ENCODE results near the gene KIF14.

Gene KIF14

DNA sequence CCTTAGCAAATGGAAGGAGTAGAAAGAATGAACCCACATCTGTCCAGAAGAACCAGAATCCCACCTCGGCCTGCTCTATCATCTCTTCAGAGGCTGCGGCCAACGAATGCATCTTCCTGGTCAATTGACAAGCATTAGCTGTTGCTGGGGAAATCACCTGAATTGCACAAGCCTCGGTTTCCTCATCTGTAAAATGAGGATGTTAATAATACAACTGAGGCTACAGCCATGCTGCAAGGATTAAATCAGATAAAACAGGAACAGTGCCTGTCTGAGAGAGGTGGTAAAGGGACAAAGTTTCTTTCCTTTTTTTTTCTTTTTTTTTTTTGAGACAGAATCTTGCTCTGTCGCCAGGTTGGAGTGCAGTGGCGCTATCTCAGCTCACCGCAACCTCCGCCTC is 99.8 kb downstream of the KIF14 start:
- POLR2A ChIA-PET = no interaction called here
- DNase-seq (ENCODE audit: extremely low spot score) = no peak
- TF ChIP-seq, protein P1, sequence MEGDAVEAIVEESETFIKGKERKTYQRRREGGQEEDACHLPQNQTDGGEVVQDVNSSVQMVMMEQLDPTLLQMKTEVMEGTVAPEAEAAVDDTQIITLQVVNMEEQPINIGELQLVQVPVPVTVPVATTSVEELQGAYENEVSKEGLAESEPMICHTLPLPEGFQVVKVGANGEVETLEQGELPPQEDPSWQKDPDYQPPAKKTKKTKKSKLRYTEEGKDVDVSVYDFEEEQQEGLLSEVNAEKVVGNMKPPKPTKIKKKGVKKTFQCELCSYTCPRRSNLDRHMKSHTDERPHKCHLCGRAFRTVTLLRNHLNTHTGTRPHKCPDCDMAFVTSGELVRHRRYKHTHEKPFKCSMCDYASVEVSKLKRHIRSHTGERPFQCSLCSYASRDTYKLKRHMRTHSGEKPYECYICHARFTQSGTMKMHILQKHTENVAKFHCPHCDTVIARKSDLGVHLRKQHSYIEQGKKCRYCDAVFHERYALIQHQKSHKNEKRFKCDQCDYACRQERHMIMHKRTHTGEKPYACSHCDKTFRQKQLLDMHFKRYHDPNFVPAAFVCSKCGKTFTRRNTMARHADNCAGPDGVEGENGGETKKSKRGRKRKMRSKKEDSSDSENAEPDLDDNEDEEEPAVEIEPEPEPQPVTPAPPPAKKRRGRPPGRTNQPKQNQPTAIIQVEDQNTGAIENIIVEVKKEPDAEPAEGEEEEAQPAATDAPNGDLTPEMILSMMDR (IDR thresholded peaks at IDR 0.05; ENCODE audit: control extremely low read depth, extremely low read depth, low read depth, missing control alignments) = no peak
- CTCF ChIA-PET = interaction anchor here (3.6 kb wide), 1 partner anchor 11 kb away, joined by 11 read pairs; no protein-coding TSS in a partner anchor

DNA sequence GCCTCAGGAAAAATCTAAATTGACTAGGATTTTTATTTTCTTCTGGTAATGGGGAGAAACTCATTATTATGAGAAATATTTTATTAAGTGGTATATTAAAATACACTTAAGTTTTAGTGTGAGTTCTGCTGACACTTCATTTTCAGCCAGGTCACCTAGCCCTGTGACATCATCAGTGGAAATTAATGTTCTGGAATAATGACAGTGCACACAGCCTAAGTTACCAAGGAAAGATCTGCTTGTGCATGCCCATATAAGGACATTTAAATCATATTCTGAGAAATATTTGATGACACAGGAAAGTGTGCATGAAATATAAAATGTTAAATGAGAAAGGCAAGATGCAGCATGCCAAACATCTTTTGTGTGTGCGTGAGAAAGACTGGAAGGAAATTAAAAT is 102.0 kb downstream of the KIF14 start:
- POLR2A ChIA-PET = no interaction called here
- CTCF ChIA-PET = interaction anchor here (1.0 to 3.6 kb wide), 2 partner anchors 9 to 239 kb away, joined by 3 to 11 read pairs; no protein-coding TSS in a partner anchor
- DNase-seq (ENCODE audit: extremely low spot score) = no peak
- TF ChIP-seq, protein P1 (IDR thresholded peaks at IDR 0.05; ENCODE audit: control extremely low read depth, extremely low read depth, low read depth, missing control alignments) = no peak

DNA sequence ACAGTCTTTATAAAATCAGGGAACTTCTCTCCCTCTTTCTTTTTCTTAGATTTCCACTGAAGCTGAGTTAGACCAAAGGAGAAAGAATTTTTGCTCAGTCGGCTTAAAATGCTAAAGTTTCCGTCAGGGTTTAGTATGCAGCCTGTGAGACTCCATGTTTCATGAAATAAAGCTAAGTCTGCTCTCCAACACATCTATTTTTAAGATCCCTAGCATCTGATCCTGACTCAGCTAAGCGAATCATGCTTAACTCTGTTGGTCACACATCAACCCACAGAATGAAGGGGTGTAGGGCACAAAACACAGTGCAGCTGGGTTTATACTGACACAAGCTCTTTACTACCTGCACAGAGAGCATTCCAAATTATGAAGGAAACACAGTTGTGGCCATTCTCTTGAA is 108.4 kb downstream of the KIF14 start:
- ChIA-PET CTCF (interaction anchor here (1.0 to 4.4 kb wide), 7 partner anchors 9 to 827 kb away, joined by 3 to 36 read pairs (median 4); no protein-coding TSS in a partner anchor), POLR2A (no interaction called here)
- no peak for DNase-seq (ENCODE audit: extremely low spot score)

DNA sequence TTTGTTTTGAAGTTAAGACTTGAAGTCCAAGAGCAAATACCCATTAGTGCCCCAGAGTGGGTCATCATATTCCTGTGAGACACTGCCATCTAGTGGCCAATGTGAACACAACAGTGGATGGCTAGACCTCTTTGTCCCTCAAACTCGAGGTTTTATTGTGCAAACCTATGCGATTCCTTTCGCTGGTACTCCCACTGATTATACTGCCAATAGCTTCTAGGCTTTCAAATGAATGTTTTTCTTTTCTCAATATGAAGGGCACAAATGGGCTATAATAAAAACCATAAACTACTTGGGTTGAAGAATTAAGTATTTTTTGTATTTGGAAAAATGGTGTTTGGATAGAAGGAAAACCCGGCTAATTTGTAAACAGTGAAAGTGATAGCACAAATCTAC is 110.3 kb downstream of the KIF14 start:
- ChIA-PET CTCF (interaction anchor here (0.8 to 4.4 kb wide), 18 partner anchors 10 to 1108 kb away, joined by 3 to 36 read pairs (median 8); no protein-coding TSS in a partner anchor), POLR2A (no interaction called here)
- DNase-seq (ENCODE audit: extremely low spot score) = peak; percentile 82
- TF ChIP-seq, protein P1 (IDR thresholded peaks at IDR 0.05; ENCODE audit: control extremely low read depth, extremely low read depth, low read depth, missing control alignments) = peak; percentile 76

More for the DNA sequence above, 108.4 kb downstream of the KIF14 start:
- TF ChIP-seq, protein P1 (IDR thresholded peaks at IDR 0.05; ENCODE audit: control extremely low read depth, extremely low read depth, low read depth, missing control alignments) = no peak

DNA sequence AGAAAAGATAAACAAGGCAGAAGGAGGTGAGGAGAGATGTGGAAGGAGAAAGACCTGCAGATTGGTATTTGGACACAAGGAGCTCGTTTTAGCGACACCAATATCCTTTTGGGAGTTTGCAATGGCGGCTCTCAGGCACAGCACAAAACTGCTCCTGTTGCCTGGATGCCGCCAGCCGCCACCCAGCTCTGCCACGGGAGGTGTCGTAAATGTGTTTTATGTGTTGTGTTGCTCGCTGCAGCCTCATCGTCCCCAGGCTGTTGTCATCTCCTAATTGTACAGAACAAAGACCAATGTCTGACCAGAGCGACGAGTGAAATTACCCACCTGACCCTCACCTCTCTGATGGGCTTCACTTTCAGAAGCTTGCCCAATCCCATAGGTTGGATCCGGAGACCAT is 114.1 kb downstream of the KIF14 start:
- CTCF ChIA-PET = interaction anchor here (1.1 to 1.4 kb wide), 2 partner anchors 11 to 18 kb away, joined by 3 to 4 read pairs; no protein-coding TSS in a partner anchor
- POLR2A ChIA-PET = no interaction called here
- TF ChIP-seq, protein P1 (IDR thresholded peaks at IDR 0.05; ENCODE audit: control extremely low read depth, extremely low read depth, low read depth, missing control alignments) = no peak
- no peak for DNase-seq (ENCODE audit: extremely low spot score)

DNA sequence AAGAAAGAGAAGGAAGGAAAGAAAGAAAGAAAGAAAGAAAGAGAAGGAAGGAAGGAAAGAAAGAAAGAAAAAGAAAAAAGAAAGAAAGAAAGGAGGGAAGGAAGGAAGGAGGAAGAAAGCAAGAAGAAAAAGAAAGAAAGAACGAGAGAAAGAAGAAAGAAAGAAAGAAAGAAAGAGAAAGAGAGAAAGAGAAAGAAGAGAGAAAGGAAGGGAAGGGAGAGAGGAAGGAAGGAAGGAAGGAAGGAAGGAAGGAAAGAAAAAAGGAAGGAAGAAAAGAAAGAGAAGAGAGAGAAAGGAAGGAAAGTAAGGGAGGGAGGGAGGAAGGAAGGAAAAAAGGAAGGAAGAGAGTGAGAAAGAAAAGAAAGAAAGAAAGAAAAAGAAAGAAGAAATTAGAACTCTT is 115.3 kb downstream of the KIF14 start:
- TF ChIP-seq, protein P1 (IDR thresholded peaks at IDR 0.05; ENCODE audit: control extremely low read depth, extremely low read depth, low read depth, missing control alignments) = no peak
- DNase-seq (ENCODE audit: extremely low spot score) = no peak
- ChIA-PET POLR2A (no interaction called here), CTCF (no interaction called here)
